Keratinocyte (primary cell): ENCODE data around the gene ISG15. TPM values are rescaled to one million over a fixed set of nuclear protein-coding genes. Genes with fewer than 3 reads are reported as not detected.
"Not testable (repeated sequence)": the region's sequence is repeated elsewhere in the genome, so short reads cannot be mapped to it uniquely, and the experiment has no call there.

Experiments used
- DNase-seq: peaks from one replicate; pipeline ENCODE4 v3.0.0-alpha.2; 2011; ENCODE audit warnings: low read depth, missing footprints, low spot score
- FAIRE-seq: peaks from 2 replicates; lab custom pipeline; 2011; peaks lifted over from hg19 to GRCh38; lab: Jason Lieb, UNC
- H2AFZ ChIP-seq: 2 replicates; pipeline ENCODE4 v1.6.0; 2012; ENCODE audit warnings: low read length, control low read depth, inconsistent platforms; ENCODE audit not compliant: control insufficient read depth
- H3K27ac ChIP-seq: 2 replicates; pipeline ENCODE4 v1.5.1; 2011; ENCODE audit warnings: low read length; ENCODE audit not compliant: control insufficient read depth, insufficient read depth
- H3K27me3 ChIP-seq: 3 replicates; pipeline ENCODE4 v1.6.0; 2011; ENCODE audit warnings: low read length; ENCODE audit not compliant: control insufficient read depth, insufficient read depth; ENCODE audit errors: extremely low read depth
- H3K36me3 ChIP-seq, 2 experiments: 2 replicates in 1 of 2; 3 replicates in 1 of 2; pipeline ENCODE4 v1.5.1; 2011; ENCODE audit warnings: low read length in 2 of 2, mild to moderate bottlenecking in 1 of 2; ENCODE audit not compliant: control insufficient read depth in 2 of 2, insufficient read depth in 2 of 2; ENCODE audit errors: extremely low read depth in 1 of 2
- H3K4me1 ChIP-seq: 3 replicates; pipeline ENCODE4 v1.5.1; 2011; ENCODE audit warnings: low read length; ENCODE audit not compliant: control insufficient read depth, insufficient read depth; ENCODE audit errors: extremely low read depth
- H3K4me2 ChIP-seq: 3 replicates; pipeline ENCODE4 v1.6.0; 2011; ENCODE audit warnings: low read depth, low read length; ENCODE audit not compliant: control insufficient read depth, insufficient read depth; ENCODE audit errors: extremely low read depth
- H3K4me3 ChIP-seq, 3 experiments: fragments of 200-600 bp in 1 of 3; sonication (generic) in 1 of 3; 2 replicates in 2 of 3; 3 replicates in 1 of 3; pipeline ENCODE4 v1.5.1; 2011 to 2016; ENCODE audit warnings: low read length in 3 of 3, mild to moderate bottlenecking in 3 of 3, control low read depth in 2 of 3, inconsistent platforms in 1 of 3, low read depth in 1 of 3, mixed read lengths in 1 of 3, mixed run types in 1 of 3, moderate library complexity in 1 of 3; ENCODE audit not compliant: control insufficient read depth in 2 of 3, insufficient read depth in 2 of 3; ENCODE audit errors: extremely low read depth in 1 of 3
- H3K79me2 ChIP-seq: 2 replicates; pipeline ENCODE4 v1.6.0; 2012; ENCODE audit warnings: low read length; ENCODE audit not compliant: control insufficient read depth, insufficient read depth
- H3K9ac ChIP-seq: 3 replicates; pipeline ENCODE4 v1.6.0; 2011; ENCODE audit warnings: low read length; ENCODE audit not compliant: control insufficient read depth, insufficient read depth; ENCODE audit errors: extremely low read depth
- H3K9me1 ChIP-seq: 3 replicates; pipeline ENCODE4 v1.6.0; 2011; ENCODE audit warnings: low read length; ENCODE audit not compliant: control insufficient read depth, insufficient read depth; ENCODE audit errors: extremely low read depth
- H3K9me3 ChIP-seq: 2 replicates; pipeline ENCODE4 v1.5.1; 2012; ENCODE audit warnings: low read depth, low read length; ENCODE audit not compliant: control insufficient read depth
- H4K20me1 ChIP-seq: 3 replicates; pipeline ENCODE4 v1.6.0; 2011; ENCODE audit warnings: low read length; ENCODE audit not compliant: control insufficient read depth, insufficient read depth; ENCODE audit errors: extremely low read depth
- EZH2 ChIP-seq: IDR thresholded peaks from one replicate; pipeline ENCODE4 v1.6.1; 2012; ENCODE audit warnings: inconsistent platforms, mild to moderate bottlenecking, low read length, moderate library complexity
- dilution Hi-C: fragments of 300-500 bp; cut with MboI; formaldehyde crosslinking; loops from one replicate; pipeline ENCODE4 v1.7.0; 2020; ENCODE audit warnings: low sequenced_read_pairs; ENCODE audit not compliant: extremely low pct_ligation_motif_present
- polyA plus RNA-seq, 5 experiments: library from polyadenylated mRNA; depleted of rRNA in 3 of 5; stranded (reverse) in 3 of 5; stranded (forward) in 1 of 5; unstranded in 1 of 5; fragments of >200 nt; gene quantifications; 1 replicate in 1 of 5; 2 replicates in 3 of 5; 3 replicates in 1 of 5; pipeline versions ENCODE4 v1.2.1 to v1.2.3, GENCODE V29; 2011 to 2012; ENCODE audit warnings: missing spikeins in 2 of 5, low read depth in 1 of 5, low replicate concordance in 1 of 5
- TF ChIP-seq, protein P1 (sequence below), 3 experiments: IDR thresholded peaks in 1 of 3; conservative IDR thresholded peaks in 1 of 3; optimal IDR thresholded peaks in 1 of 3; 2 replicates in 2 of 3; 3 replicates in 1 of 3; pipeline versions ENCODE3 to v1.5.1; 2011; ENCODE audit warnings: low read length in 3 of 3, mild to moderate bottlenecking in 3 of 3, moderate library complexity in 2 of 3, control low read depth in 1 of 3, inconsistent platforms in 1 of 3; ENCODE audit not compliant: insufficient read depth in 2 of 3; ENCODE audit errors: extremely low read depth in 1 of 3

ISG15 gene
- polyA plus RNA-seq, 1 donor (not counting 4 experiments of a cell fraction or from before 2014, with no cell fraction given), result 246 TPM

DNA sequence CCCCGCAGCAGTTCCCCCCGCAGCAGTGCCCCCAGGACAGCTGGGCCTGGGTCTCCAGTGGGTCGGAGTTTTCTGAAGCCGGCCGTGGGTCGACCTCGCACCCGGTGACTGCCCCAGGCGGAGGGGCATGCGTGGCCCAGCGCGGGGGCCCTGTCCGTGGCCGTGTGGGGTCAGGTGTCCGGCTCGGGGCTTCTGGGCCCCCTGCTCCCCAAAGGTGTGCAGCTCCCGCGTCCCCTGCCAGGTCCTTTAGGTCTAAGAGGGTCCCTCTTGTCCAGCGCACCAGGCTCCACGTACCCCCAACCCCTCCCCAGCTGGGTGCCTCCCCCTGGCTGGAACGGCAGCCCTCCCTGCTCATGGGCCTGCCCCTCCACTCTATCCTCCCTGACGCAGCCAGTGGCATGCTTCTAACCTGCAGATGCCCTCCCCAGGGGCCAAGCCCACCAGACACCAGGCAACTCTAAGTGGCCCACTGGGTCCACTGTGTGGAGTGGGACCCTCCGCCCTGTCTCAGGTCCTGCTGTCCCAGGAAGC, 7.5 kb upstream of the ISG15 start:
- H3K27me3 ChIP-seq, result peaks cover 21% of the 10 kb centered on the region
- H3K9me1 ChIP-seq, result no peaks in the 10 kb centered on the region
- H3K9ac ChIP-seq, result no peak overlapping the region
- peaks cover 25% of the 10 kb centered on the region for H3K4me1 ChIP-seq
- H3K4me3 ChIP-seq, result no peak overlapping the region
- no peak overlapping the region for H3K27ac ChIP-seq
- no peaks in the 10 kb centered on the region for H3K9me3 ChIP-seq
- dilution Hi-C loops, result no loop called here
- no peaks in the 10 kb centered on the region for H3K79me2 ChIP-seq
- DNase-seq (no peak), FAIRE-seq (no peak)
- no peaks in the 10 kb centered on the region for H4K20me1 ChIP-seq
- TF ChIP-seq, protein P1, sequence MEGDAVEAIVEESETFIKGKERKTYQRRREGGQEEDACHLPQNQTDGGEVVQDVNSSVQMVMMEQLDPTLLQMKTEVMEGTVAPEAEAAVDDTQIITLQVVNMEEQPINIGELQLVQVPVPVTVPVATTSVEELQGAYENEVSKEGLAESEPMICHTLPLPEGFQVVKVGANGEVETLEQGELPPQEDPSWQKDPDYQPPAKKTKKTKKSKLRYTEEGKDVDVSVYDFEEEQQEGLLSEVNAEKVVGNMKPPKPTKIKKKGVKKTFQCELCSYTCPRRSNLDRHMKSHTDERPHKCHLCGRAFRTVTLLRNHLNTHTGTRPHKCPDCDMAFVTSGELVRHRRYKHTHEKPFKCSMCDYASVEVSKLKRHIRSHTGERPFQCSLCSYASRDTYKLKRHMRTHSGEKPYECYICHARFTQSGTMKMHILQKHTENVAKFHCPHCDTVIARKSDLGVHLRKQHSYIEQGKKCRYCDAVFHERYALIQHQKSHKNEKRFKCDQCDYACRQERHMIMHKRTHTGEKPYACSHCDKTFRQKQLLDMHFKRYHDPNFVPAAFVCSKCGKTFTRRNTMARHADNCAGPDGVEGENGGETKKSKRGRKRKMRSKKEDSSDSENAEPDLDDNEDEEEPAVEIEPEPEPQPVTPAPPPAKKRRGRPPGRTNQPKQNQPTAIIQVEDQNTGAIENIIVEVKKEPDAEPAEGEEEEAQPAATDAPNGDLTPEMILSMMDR (optimal IDR thresholded peaks at IDR 0.05 in 1 of 3, IDR thresholded peaks at IDR 0.05 in 1 of 3, conservative IDR thresholded peaks at IDR 0.05 in 1 of 3; ENCODE audit: extremely low read depth in 1 of 3, insufficient read depth in 2 of 3, low read length in 3 of 3), result no peak
- TF ChIP-seq EZH2, result no peak
- no peak overlapping the region for H3K4me2 ChIP-seq
- H2AFZ ChIP-seq, result no peak overlapping the region
- no peaks in the 10 kb centered on the region for H3K36me3 ChIP-seq

DNA sequence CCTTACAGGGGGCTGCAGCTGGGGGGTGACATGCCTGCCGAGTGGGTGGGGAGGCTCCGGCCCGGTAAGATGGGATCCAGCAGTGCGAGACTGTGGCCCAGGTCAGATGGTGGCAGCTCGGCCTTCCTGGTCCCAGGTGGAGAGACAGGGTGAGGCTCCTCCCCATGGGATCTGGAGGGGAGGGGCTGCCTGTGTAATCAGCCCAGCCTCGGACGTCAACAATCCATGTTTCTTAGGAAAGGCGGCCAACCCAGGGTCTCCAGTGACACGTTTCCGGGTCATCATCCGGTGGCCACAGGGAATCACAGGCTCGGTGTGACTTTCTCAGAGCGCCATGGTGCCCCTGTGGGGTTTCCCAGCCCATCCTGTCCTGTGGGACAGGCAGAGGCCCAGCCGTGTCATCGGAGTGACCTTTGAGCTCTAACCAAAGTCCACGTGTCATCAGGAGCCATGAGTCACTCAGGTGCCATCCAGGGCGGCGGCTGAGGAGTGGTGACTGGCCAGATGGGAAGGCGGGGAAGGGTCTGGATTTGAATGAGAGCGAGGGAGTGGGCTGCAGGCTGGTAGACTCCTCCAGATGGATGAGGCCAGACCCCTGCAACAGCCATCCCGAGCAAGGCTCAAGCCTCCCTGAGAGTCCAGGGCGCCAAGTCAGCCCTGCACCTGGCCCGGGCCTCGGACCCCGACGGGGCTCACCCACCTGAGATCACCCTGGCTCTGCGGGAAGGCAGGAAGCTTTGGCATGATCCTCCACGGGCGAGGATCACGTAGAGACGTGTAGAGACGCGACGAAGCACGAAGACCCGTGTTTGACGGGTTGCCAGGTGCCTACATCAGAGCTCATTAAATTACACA, 6.8 kb upstream of the ISG15 start:
- H2AFZ ChIP-seq, result no peak overlapping the region
- no peaks in the 10 kb centered on the region for H3K9me1 ChIP-seq
- no peak overlapping the region for H3K27ac ChIP-seq
- H4K20me1 ChIP-seq, result no peaks in the 10 kb centered on the region
- no peak for FAIRE-seq
- H3K79me2 ChIP-seq, result no peaks in the 10 kb centered on the region
- no peak overlapping the region for H3K4me3 ChIP-seq
- DNase-seq, result no peak
- no peak overlapping the region for H3K9ac ChIP-seq
- no peaks in the 10 kb centered on the region for H3K36me3 ChIP-seq
- peaks cover 21% of the 10 kb centered on the region for H3K27me3 ChIP-seq
- H3K4me2 ChIP-seq, result peak overlapping the region; percentile 7
- dilution Hi-C loops, result no loop called here
- peaks cover 20% of the 10 kb centered on the region for H3K4me1 ChIP-seq
- TF ChIP-seq EZH2, result no peak
- TF ChIP-seq, protein P1 (optimal IDR thresholded peaks at IDR 0.05 in 1 of 3, IDR thresholded peaks at IDR 0.05 in 1 of 3, conservative IDR thresholded peaks at IDR 0.05 in 1 of 3; ENCODE audit: extremely low read depth in 1 of 3, insufficient read depth in 2 of 3, low read length in 3 of 3), result no peak
- no peaks in the 10 kb centered on the region for H3K9me3 ChIP-seq

DNA sequence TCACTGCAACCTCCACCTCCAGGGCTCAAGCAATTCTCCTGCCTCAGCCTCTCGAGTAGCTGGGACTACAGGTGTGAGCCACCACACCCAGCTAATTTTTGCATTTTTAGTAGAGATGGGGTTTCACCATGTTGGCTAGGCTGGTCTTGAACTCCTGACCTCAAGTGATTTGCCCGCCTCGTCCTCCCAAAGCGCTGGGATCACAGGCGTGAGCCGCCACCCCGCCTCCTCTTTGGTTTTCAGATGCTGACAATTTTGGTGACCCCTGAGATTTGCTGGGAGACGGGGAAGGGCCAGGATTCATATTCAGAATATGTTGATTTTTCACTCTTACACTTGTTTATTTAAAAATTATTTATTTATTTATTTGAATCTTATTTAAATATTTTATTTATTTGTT, 3.2 kb upstream of the ISG15 start:
- Histone ChIP-seq H3K4me1 (peaks cover 22% of the 10 kb centered on the region), H3K27me3 (peaks cover 18% of the 10 kb centered on the region)
- H3K4me2 ChIP-seq, H3K27ac ChIP-seq, H3K4me3 ChIP-seq, H3K79me2 ChIP-seq, DNase-seq, H2AFZ ChIP-seq, H4K20me1 ChIP-seq, dilution Hi-C loops, H3K9me1 ChIP-seq, H3K36me3 ChIP-seq, H3K9me3 ChIP-seq, FAIRE-seq, H3K9ac ChIP-seq: not testable (repeated sequence)
